Measurements from ENCODE around the gene PRPF31.

PRPF31 gene

GRCh38 chr19:54141356-54141755 is 25.8 kb downstream of the PRPF31 start:
- DNase-seq (ENCODE audit: low spot score) = peak; percentile 60

GRCh38 chr19:54142166-54142780 is 26.7 kb downstream of the PRPF31 start:
- peak; percentile 25 for DNase-seq (ENCODE audit: low spot score)

GRCh38 chr19:54145541-54146158 is 30.1 kb downstream of the PRPF31 start:
- no peak for DNase-seq (ENCODE audit: low spot score)

- no peak for DNase-seq (ENCODE audit: low spot score)
Observed at GRCh38 chr19:54147676-54148075, 32.1 kb downstream of the PRPF31 start.

- DNase-seq (ENCODE audit: low spot score) = no peak
Observed at GRCh38 chr19:54148158-54148557, 32.6 kb downstream of the PRPF31 start.

- DNase-seq (ENCODE audit: low spot score) = no peak
Observed at GRCh38 chr19:54149021-54149812, 33.7 kb downstream of the PRPF31 start.

- DNase-seq (ENCODE audit: low spot score) = no peak
Observed at GRCh38 chr19:54151362-54152035, 35.9 kb downstream of the PRPF31 start.

- no peak for DNase-seq (ENCODE audit: low spot score)
Observed at GRCh38 chr19:54152267-54152666, 36.7 kb downstream of the PRPF31 start.

- no peak for DNase-seq (ENCODE audit: low spot score)
Observed at GRCh38 chr19:54152878-54153524, 37.4 kb downstream of the PRPF31 start.

- DNase-seq (ENCODE audit: low spot score) = no peak
Observed at GRCh38 chr19:54153731-54154326, 38.3 kb downstream of the PRPF31 start.

GRCh38 chr19:54154603-54155345 is 39.2 kb downstream of the PRPF31 start:
- DNase-seq (ENCODE audit: low spot score) = peak; percentile 73

- no peak for DNase-seq (ENCODE audit: low spot score)
Observed at GRCh38 chr19:54155694-54156093, 40.1 kb downstream of the PRPF31 start.

- no peak for DNase-seq (ENCODE audit: low spot score)
Observed at GRCh38 chr19:54156490-54156889, 40.9 kb downstream of the PRPF31 start.

- DNase-seq (ENCODE audit: low spot score) = no peak
Observed at GRCh38 chr19:54156953-54157352, 41.4 kb downstream of the PRPF31 start.

- peak; percentile 26 for DNase-seq (ENCODE audit: low spot score)
Observed at GRCh38 chr19:54158812-54159351, 43.3 kb downstream of the PRPF31 start.

- peak; percentile 99 for DNase-seq (ENCODE audit: low spot score)
Observed at GRCh38 chr19:54159352-54160181, 44.0 kb downstream of the PRPF31 start, which contains the start of gene LENG1. TSS of gene LENG1 (minus strand) at chr19:54159721. CDS start at chr19:54159695, 26 bp downstream.

- no peak for DNase-seq (ENCODE audit: low spot score)
Observed at GRCh38 chr19:54160182-54160811, 44.7 kb downstream of the PRPF31 start.

- DNase-seq (ENCODE audit: low spot score) = no peak
Observed at GRCh38 chr19:54160854-54161253, 45.3 kb downstream of the PRPF31 start.

- peak; percentile 93 for DNase-seq (ENCODE audit: low spot score)
Observed at GRCh38 chr19:54162241-54162805, 46.8 kb downstream of the PRPF31 start.

All from AG08395 (cell line).